Measurements from ENCODE around the gene ULK1.

ULK1 gene

DNA sequence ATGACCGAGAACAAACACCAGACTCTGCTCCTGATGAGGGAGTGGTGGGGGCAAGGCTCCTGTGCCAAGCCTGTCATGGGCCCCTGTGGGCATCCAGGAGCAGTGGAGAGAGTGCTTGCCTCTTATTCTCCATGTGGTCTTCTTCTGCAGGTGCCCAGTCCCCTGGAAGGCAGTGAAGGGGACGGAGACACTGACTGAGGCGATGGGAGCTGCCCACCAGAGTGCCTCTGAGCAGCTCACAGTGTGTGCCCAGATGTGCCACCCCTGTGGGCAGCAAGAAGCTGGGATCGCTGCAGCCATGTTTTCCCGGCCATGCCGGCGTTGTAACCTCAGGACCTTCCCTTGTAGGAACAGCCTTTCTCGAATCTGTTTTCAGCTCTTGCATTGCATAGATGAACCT, 49.0 kb downstream of the ULK1 start:
- Histone ChIP-seq H3K4me2 (ENCODE audit: low read length) (no peak overlapping the region), H3K27me3 (ENCODE audit: insufficient read depth, low read length, poor library complexity) (no peaks in the 10 kb centered on the region), H2AK5ac (ENCODE audit: low read length) (no peak overlapping the region), H3K27ac (ENCODE audit: low read depth, low read length) (no peak overlapping the region), H3K4me1 (ENCODE audit: control insufficient read depth, low read depth, low read length) (no peaks in the 10 kb centered on the region), H4K5ac (ENCODE audit: low read length) (no peak overlapping the region), H3K36me3 (ENCODE audit: control insufficient read depth, insufficient read depth, low read length) (peaks cover 25% of the 10 kb centered on the region), H3K23ac (ENCODE audit: low read length) (no peak overlapping the region), H2BK15ac (replicated peaks; ENCODE audit: low read depth) (no peak overlapping the region), H2BK120ac (ENCODE audit: low read depth, low read length) (no peak overlapping the region), H3K18ac (ENCODE audit: low read length) (no peak overlapping the region), H3K79me2 (ENCODE audit: control insufficient read depth, insufficient read depth, low read length) (no peaks in the 10 kb centered on the region), H4K8ac (ENCODE audit: low read depth, low read length) (no peak overlapping the region), H3K79me1 (ENCODE audit: low read length) (peaks cover 2% of the 10 kb centered on the region), H3K9ac (ENCODE audit: low read length) (no peak overlapping the region), H3K56ac (ENCODE audit: low read length) (no peak overlapping the region), H2BK5ac (ENCODE audit: low read length) (no peak overlapping the region), H3K4ac (ENCODE audit: low read depth, low read length) (no peak overlapping the region), H3K4me3 (ENCODE audit: low read length) (no peak overlapping the region)
- no peak for DNase-seq
- WGBS (ENCODE audit: extremely low coverage, insufficient coverage, low lambda C conversion rate): no CpG with 5 or more reads among the region's 8 CpGs

DNA sequence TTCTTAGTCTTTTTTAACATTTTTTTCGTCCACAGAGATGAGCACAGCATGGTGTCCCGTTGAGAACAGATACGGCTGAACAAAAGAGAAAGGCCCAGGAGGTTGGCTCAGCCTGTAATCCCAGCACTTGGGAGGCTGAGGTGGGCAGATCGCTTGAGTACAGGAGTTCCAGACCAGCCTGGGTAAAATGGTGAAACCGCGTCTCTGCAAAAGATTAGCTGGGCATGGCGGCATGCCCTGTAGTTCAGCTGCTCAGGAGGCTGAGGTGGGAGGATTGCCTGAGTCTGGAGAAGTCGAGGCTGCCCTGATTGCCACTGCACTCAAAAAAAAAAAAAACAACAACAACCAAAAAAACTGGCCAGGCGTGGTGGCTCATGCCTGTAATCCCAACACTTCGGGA, 49.5 kb downstream of the ULK1 start:
- Histone ChIP-seq H3K56ac (ENCODE audit: low read length) (no peak overlapping the region), H3K4me2 (ENCODE audit: low read length) (no peak overlapping the region), H3K79me2 (ENCODE audit: control insufficient read depth, insufficient read depth, low read length) (no peaks in the 10 kb centered on the region), H2BK120ac (ENCODE audit: low read depth, low read length) (no peak overlapping the region), H3K4ac (ENCODE audit: low read depth, low read length) (no peak overlapping the region), H3K79me1 (ENCODE audit: low read length) (peaks cover 2% of the 10 kb centered on the region), H3K36me3 (ENCODE audit: control insufficient read depth, insufficient read depth, low read length) (peaks cover 25% of the 10 kb centered on the region), H4K5ac (ENCODE audit: low read length) (no peak overlapping the region), H2BK15ac (replicated peaks; ENCODE audit: low read depth) (no peak overlapping the region), H3K27ac (ENCODE audit: low read depth, low read length) (no peak overlapping the region), H3K23ac (ENCODE audit: low read length) (no peak overlapping the region), H3K4me1 (ENCODE audit: control insufficient read depth, low read depth, low read length) (no peaks in the 10 kb centered on the region), H2AK5ac (ENCODE audit: low read length) (no peak overlapping the region), H2BK5ac (ENCODE audit: low read length) (no peak overlapping the region), H3K4me3 (ENCODE audit: low read length) (no peak overlapping the region), H3K27me3 (ENCODE audit: insufficient read depth, low read length, poor library complexity) (no peaks in the 10 kb centered on the region), H4K8ac (ENCODE audit: low read depth, low read length) (no peak overlapping the region), H3K18ac (ENCODE audit: low read length) (no peak overlapping the region), H3K9ac (ENCODE audit: low read length) (no peak overlapping the region)
- WGBS (ENCODE audit: extremely low coverage, insufficient coverage, low lambda C conversion rate): no CpG with 5 or more reads among the region's 10 CpGs
- no peak for DNase-seq

DNA sequence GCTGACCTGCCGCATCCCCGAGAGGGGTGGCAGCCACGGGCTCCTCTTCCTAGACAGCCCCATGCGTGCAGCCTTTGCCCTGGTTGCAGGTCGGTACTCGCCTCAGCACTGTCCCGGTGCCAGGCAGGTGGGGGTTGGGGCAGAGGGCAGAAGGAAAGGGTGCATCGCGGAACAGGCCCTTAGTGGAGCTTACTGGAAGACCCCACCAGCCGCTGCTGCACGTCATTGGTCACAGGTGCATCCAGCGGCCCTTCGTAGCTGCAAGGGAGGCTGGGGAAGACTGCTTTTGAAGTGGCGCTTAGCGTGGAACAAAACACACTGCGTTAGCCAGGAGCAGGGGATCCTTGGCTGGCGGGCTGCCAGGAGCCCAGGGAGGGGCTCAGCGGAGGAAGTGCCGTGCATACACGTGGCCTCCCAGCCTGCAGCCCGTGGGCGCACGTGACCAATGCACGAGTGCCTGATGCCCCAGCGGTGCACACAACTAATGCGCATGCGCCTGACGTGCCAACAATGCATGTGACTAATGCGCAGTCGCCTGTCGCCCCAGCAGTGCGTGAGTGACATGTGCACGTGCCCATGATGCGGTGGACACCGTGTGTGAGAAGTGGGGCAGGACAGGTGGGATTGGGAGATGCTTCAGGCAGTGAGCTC, 50.3 kb downstream of the ULK1 start:
- H3K79me2 ChIP-seq (ENCODE audit: control insufficient read depth, insufficient read depth, low read length): no peaks in the 10 kb centered on the region
- H2BK15ac ChIP-seq (replicated peaks; ENCODE audit: low read depth): no peak overlapping the region
- no peaks in the 10 kb centered on the region for H3K27me3 ChIP-seq (ENCODE audit: insufficient read depth, low read length, poor library complexity)
- H2AK5ac ChIP-seq (ENCODE audit: low read length): no peak overlapping the region
- H3K23ac ChIP-seq (ENCODE audit: low read length): no peak overlapping the region
- H2BK120ac ChIP-seq (ENCODE audit: low read depth, low read length): no peak overlapping the region
- peaks cover 21% of the 10 kb centered on the region for H3K36me3 ChIP-seq (ENCODE audit: control insufficient read depth, insufficient read depth, low read length)
- H3K56ac ChIP-seq (ENCODE audit: low read length): no peak overlapping the region
- no peak overlapping the region for H4K8ac ChIP-seq (ENCODE audit: low read depth, low read length)
- no peaks in the 10 kb centered on the region for H3K4me1 ChIP-seq (ENCODE audit: control insufficient read depth, low read depth, low read length)
- H3K4me3 ChIP-seq (ENCODE audit: low read length): no peak overlapping the region
- WGBS (ENCODE audit: extremely low coverage, insufficient coverage, low lambda C conversion rate): no CpG with 5 or more reads among the region's 35 CpGs
- no peak overlapping the region for H2BK5ac ChIP-seq (ENCODE audit: low read length)
- no peak overlapping the region for H3K18ac ChIP-seq (ENCODE audit: low read length)
- no peak overlapping the region for H3K9ac ChIP-seq (ENCODE audit: low read length)
- H3K27ac ChIP-seq (ENCODE audit: low read depth, low read length): no peak overlapping the region
- H3K79me1 ChIP-seq (ENCODE audit: low read length): no peaks in the 10 kb centered on the region
- no peak overlapping the region for H4K5ac ChIP-seq (ENCODE audit: low read length)
- no peak overlapping the region for H3K4ac ChIP-seq (ENCODE audit: low read depth, low read length)
- no peak for DNase-seq
- no peak overlapping the region for H3K4me2 ChIP-seq (ENCODE audit: low read length)

DNA sequence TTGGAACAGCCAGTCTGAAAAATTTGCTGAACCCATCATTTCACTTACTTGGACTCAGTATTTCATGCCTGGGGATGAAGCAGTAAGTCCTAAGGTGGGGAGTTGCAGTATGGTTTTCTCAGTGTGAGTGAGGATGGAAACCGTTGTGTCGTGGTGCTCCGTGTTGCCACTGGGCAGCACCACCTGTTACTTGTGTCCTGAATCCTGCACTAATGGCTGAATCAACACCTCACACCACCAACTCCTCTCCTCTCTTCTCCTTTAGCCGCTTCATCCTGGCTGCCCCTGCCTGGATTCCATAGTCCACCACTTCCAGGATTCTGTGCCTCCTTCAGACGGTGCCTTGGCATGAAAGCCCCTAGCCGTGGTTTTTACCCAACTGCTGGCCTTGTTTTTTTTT, 52.3 kb downstream of the ULK1 start:
- Histone ChIP-seq H4K5ac (ENCODE audit: low read length) (no peak overlapping the region), H2BK120ac (ENCODE audit: low read depth, low read length) (no peak overlapping the region), H3K9ac (ENCODE audit: low read length) (no peak overlapping the region), H3K23ac (ENCODE audit: low read length) (no peak overlapping the region), H3K56ac (ENCODE audit: low read length) (no peak overlapping the region), H3K4me2 (ENCODE audit: low read length) (no peak overlapping the region), H3K79me1 (ENCODE audit: low read length) (peaks cover 4% of the 10 kb centered on the region), H2AK5ac (ENCODE audit: low read length) (no peak overlapping the region), H3K18ac (ENCODE audit: low read length) (no peak overlapping the region), H2BK15ac (replicated peaks; ENCODE audit: low read depth) (no peak overlapping the region), H3K36me3 (ENCODE audit: control insufficient read depth, insufficient read depth, low read length) (peaks cover 14% of the 10 kb centered on the region), H3K4ac (ENCODE audit: low read depth, low read length) (no peak overlapping the region), H3K4me3 (ENCODE audit: low read length) (no peak overlapping the region), H2BK5ac (ENCODE audit: low read length) (no peak overlapping the region), H3K27me3 (ENCODE audit: insufficient read depth, low read length, poor library complexity) (no peaks in the 10 kb centered on the region), H3K4me1 (ENCODE audit: control insufficient read depth, low read depth, low read length) (no peaks in the 10 kb centered on the region), H3K79me2 (ENCODE audit: control insufficient read depth, insufficient read depth, low read length) (peaks cover 10% of the 10 kb centered on the region), H4K8ac (ENCODE audit: low read depth, low read length) (no peak overlapping the region), H3K27ac (ENCODE audit: low read depth, low read length) (no peak overlapping the region)
- no peak for DNase-seq
- no CpG with 5 or more reads among the region's 6 CpGs for WGBS (ENCODE audit: extremely low coverage, insufficient coverage, low lambda C conversion rate)

DNA sequence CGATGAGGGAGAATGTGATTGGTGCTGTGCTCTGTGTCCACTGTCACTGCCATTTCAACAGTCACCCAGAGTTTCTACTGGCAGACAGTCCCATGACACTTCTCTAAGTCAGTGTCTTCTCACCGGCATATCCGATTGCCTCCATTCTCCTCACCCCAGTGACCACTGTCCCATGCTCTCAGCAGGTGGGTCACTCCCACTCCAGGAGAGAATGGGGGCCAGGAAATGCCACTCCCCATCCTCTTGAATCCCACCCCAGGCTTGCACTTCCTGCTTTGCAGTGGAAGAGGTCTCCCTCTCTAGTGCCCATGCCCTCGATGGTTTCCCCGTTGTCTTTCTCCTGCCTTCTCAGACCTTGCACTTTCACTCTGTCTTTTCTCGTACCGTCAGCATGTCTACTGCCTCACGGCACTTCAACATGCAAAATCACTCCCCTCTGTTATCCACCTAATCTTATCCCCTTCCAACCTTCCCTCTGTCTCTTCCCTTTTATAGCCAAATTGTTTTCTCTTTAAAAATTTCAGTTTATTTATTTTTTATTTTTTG, 53.1 kb downstream of the ULK1 start:
- Histone ChIP-seq H3K79me1 (ENCODE audit: low read length) (peaks cover 6% of the 10 kb centered on the region), H2BK120ac (ENCODE audit: low read depth, low read length) (no peak overlapping the region), H3K9ac (ENCODE audit: low read length) (no peak overlapping the region), H3K56ac (ENCODE audit: low read length) (no peak overlapping the region), H3K79me2 (ENCODE audit: control insufficient read depth, insufficient read depth, low read length) (peaks cover 13% of the 10 kb centered on the region), H2BK15ac (replicated peaks; ENCODE audit: low read depth) (no peak overlapping the region), H3K18ac (ENCODE audit: low read length) (no peak overlapping the region), H3K4me1 (ENCODE audit: control insufficient read depth, low read depth, low read length) (no peaks in the 10 kb centered on the region), H4K5ac (ENCODE audit: low read length) (no peak overlapping the region), H4K8ac (ENCODE audit: low read depth, low read length) (no peak overlapping the region), H3K36me3 (ENCODE audit: control insufficient read depth, insufficient read depth, low read length) (peaks cover 11% of the 10 kb centered on the region), H3K27me3 (ENCODE audit: insufficient read depth, low read length, poor library complexity) (no peaks in the 10 kb centered on the region), H3K23ac (ENCODE audit: low read length) (no peak overlapping the region), H2BK5ac (ENCODE audit: low read length) (no peak overlapping the region), H3K4me3 (ENCODE audit: low read length) (no peak overlapping the region), H3K27ac (ENCODE audit: low read depth, low read length) (no peak overlapping the region), H2AK5ac (ENCODE audit: low read length) (no peak overlapping the region), H3K4me2 (ENCODE audit: low read length) (no peak overlapping the region), H3K4ac (ENCODE audit: low read depth, low read length) (no peak overlapping the region)
- no CpG with 5 or more reads among the region's 8 CpGs for WGBS (ENCODE audit: extremely low coverage, insufficient coverage, low lambda C conversion rate)
- DNase-seq: peak; percentile 28
